Prostate gland (tissue), 2 donors: ENCODE measurements around the gene RAB40A. TPM values are rescaled to one million over a fixed set of nuclear protein-coding genes. Genes with fewer than 3 reads are reported as not detected.
"Not testable (repeated sequence)": the region's sequence is repeated elsewhere in the genome, so short reads cannot be mapped to it uniquely, and the experiment has no call there.

ENCODE experiments used
- DNase-seq: peaks from one replicate; pipeline ENCODE4 v3.0.0-alpha.2; 2019; ENCODE audit warnings: low spot score
- H3K27ac ChIP-seq, 2 donors: fragments of 200-600 bp; sonication (generic); 2 replicates each; pipeline ENCODE4 v1.5.1; 2017 to 2019
- H3K27me3 ChIP-seq: fragments of 200-600 bp; sonication (generic); replicated peaks from 2 replicates; pipeline ENCODE4 v1.5.1; 2019; ENCODE audit not compliant: insufficient read depth
- H3K36me3 ChIP-seq, 2 donors: fragments of 200-600 bp; sonication (generic); 1 replicate in 1 of 2; 2 replicates in 1 of 2; pipeline versions ENCODE4 v1.5.1 to v1.8.1; 2017 to 2019
- H3K4me1 ChIP-seq: fragments of 200-600 bp; sonication (generic); replicated peaks from 2 replicates; pipeline ENCODE4 v1.5.1; 2019
- H3K4me3 ChIP-seq, 2 donors: fragments of 200-600 bp; sonication (generic); 2 replicates each; pipeline ENCODE4 v1.5.1; 2017 to 2019
- H3K9me3 ChIP-seq: fragments of 200-600 bp; sonication (generic); 2 replicates; pipeline ENCODE4 v1.5.1; 2017
- POLR2A ChIP-seq: fragments of 450-650 bp; IDR thresholded peaks from one replicate; pipeline ENCODE4 v1.6.1; 2016; ENCODE audit warnings: antibody characterized with exemption, mild to moderate bottlenecking
- POLR2AphosphoS5 ChIP-seq: sonication (generic); formaldehyde crosslinking; IDR thresholded peaks from one replicate; pipeline ENCODE4 v1.6.1; 2017; ENCODE audit warnings: antibody characterized with exemption
- WGBS: methylation state at CpG from one replicate; pipeline ENCODE4 v1.1.5; 2018; 5-methylcytosine and 5-hydroxymethylcytosine counted together
- intact Hi-C: fragments of 100-400 bp; cut with DNase I; formaldehyde crosslinking; loops from one replicate; pipeline ENCODE4 v1.14.2; 2022
- total RNA-seq, 2 donors: library from RNA; depleted of rRNA; stranded (reverse); fragments of >200 nt; gene quantifications; one replicate each; pipeline ENCODE4 v1.1.0, GENCODE V29; 2016
- TF ChIP-seq, protein P1 (sequence below), 4 experiments: fragments of 200-600 bp in 2 of 4; fragments of 450-650 bp in 2 of 4; sonication (generic) in 2 of 4; IDR thresholded peaks; 1 replicate in 3 of 4; 2 replicates in 1 of 4; pipeline ENCODE4 v1.5.1; 2016 to 2019; ENCODE audit warnings: antibody characterized with exemption in 4 of 4, mild to moderate bottlenecking in 2 of 4, moderate library complexity in 2 of 4

Gene RAB40A
- total RNA-seq, 2 donors from 2014 or later = 1.5 to 24.7 TPM

DNA sequence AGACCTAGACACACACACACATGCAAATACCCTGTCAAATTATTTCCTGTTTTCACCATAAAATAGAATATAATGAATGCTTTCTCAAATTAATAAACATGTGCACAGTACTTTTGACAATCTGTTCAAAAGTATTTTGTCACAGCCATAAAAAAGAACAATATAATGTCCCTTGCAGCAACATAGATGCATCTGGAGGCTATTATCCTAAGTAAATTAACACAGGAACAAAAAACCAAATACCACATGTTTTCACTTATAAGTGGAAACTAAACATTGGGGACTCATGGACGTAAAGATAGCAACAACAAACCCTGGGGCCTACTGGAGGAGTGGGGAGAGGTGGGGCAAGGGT, 15.5 kb downstream of the RAB40A start:
- H3K4me1 ChIP-seq = no peaks in the 10 kb centered on the region
- TF ChIP-seq POLR2AphosphoS5 = no peak
- TF ChIP-seq, protein P1, sequence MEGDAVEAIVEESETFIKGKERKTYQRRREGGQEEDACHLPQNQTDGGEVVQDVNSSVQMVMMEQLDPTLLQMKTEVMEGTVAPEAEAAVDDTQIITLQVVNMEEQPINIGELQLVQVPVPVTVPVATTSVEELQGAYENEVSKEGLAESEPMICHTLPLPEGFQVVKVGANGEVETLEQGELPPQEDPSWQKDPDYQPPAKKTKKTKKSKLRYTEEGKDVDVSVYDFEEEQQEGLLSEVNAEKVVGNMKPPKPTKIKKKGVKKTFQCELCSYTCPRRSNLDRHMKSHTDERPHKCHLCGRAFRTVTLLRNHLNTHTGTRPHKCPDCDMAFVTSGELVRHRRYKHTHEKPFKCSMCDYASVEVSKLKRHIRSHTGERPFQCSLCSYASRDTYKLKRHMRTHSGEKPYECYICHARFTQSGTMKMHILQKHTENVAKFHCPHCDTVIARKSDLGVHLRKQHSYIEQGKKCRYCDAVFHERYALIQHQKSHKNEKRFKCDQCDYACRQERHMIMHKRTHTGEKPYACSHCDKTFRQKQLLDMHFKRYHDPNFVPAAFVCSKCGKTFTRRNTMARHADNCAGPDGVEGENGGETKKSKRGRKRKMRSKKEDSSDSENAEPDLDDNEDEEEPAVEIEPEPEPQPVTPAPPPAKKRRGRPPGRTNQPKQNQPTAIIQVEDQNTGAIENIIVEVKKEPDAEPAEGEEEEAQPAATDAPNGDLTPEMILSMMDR (IDR thresholded peaks at IDR 0.05) = no peak
- TF ChIP-seq POLR2A = no peak
- no peaks in the 10 kb centered on the region for H3K9me3 ChIP-seq
- no peaks in the 10 kb centered on the region for H3K27me3 ChIP-seq
- no peak overlapping the region for H3K27ac ChIP-seq
- no peak for DNase-seq
- intact Hi-C loops = no loop called here
- WGBS = 57% methylated on average over 1 of the region's 1 CpG
- H3K4me3 ChIP-seq = no peak overlapping the region
- H3K36me3 ChIP-seq = no peaks in the 10 kb centered on the region

DNA sequence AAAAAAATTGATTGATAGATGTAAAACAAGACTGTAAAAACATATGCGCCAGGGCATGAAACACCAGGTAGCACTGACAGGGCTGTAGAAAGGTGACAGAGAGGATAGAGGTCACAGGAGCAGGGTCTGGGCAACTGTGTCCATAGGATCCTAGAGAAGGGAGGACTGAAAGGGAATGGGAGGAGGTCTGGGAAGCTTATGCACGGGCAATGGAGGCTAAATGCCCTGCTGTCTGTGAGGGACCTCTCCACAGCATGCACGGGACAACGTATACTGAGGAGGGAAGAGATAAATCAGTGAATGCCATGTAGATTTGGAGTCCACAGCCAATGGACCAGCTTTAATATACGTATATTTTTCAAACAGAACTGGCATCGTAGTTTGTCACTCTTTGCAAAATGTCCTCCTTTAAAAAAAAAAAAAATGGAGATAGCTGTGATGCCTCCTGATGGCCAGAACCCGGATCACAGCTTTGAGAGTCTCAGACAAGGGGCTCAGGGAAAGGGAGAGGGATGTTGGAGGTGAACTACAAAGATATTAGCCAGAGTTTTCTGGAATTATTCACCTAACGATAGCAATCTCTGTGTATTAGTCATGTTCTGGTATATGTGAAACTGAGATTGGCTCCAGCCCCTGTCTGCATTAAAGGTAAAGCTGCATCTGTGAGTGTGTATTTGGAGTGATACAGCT, 16.0 kb downstream of the RAB40A start:
- Histone ChIP-seq H3K4me3 (no peak overlapping the region), H3K36me3 (no peaks in the 10 kb centered on the region), H3K27ac (peak overlapping the region in 1 of 2 donors; percentile 58), H3K4me1 (no peaks in the 10 kb centered on the region), H3K9me3 (no peaks in the 10 kb centered on the region), H3K27me3 (no peaks in the 10 kb centered on the region)
- no peak for DNase-seq
- intact Hi-C loops = no loop called here
- TF ChIP-seq POLR2A (no peak), POLR2AphosphoS5 (no peak)
- TF ChIP-seq, protein P1 (IDR thresholded peaks at IDR 0.05) = no peak
- 65% methylated on average over 8 of the region's 8 CpGs for WGBS

DNA sequence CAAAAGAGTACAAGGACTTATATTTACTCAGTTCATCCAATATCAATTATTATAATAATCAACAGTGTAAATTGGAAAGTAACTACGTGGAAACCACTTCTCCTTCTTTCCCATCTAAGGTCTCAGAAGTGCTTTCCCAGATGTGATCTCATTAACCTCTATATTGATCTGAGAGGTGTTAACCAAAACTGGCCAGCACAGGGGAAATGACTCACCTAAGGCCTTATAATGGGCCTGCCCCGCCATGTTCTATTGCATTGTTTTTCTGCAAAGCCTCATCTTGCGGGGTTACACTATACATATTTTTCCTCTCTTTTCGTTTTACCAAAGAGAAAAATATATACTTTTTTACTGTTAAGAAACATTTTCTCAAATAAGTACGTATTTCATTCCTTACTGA, 20.5 kb downstream of the RAB40A start:
- WGBS = 96% methylated on average over 5 of the region's 5 CpGs
- Histone ChIP-seq H3K4me1 (no peaks in the 10 kb centered on the region), H3K27ac (no peak overlapping the region), H3K36me3 (no peaks in the 10 kb centered on the region), H3K9me3 (no peaks in the 10 kb centered on the region), H3K4me3 (no peak overlapping the region), H3K27me3 (no peaks in the 10 kb centered on the region)
- intact Hi-C loops = no loop called here
- TF ChIP-seq POLR2A = no peak
- TF ChIP-seq, protein P1 (IDR thresholded peaks at IDR 0.05) = no peak
- TF ChIP-seq POLR2AphosphoS5 = no peak
- no peak for DNase-seq

DNA sequence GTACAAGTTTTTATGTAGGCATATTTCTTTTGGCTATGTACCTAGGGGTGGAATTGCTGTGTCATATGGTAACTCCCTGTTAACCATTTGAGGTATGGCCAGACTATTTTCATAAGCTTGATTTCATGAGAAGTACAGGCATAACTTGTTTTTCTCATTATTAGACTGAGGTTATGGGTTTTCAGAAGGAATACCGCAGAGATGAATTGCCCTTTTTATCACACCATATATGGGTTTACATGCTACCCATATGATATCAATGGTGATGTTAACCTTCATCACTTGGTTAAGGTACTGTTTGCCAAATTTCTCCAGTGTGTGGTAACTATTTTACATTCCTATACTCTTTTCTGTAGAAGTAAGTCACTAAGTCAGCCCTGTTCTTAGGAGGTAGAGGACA, 23.5 kb downstream of the RAB40A start:
- WGBS = 85% methylated on average over 1 of the region's 1 CpG
- DNase-seq = no peak
- Histone ChIP-seq H3K27me3 (no peaks in the 10 kb centered on the region), H3K4me1 (no peaks in the 10 kb centered on the region), H3K9me3 (no peaks in the 10 kb centered on the region), H3K36me3 (no peaks in the 10 kb centered on the region), H3K27ac (no peak overlapping the region), H3K4me3 (no peak overlapping the region)
- intact Hi-C loops = no loop called here
- TF ChIP-seq POLR2A = no peak
- TF ChIP-seq, protein P1 (IDR thresholded peaks at IDR 0.05) = no peak
- no peak for TF ChIP-seq POLR2AphosphoS5

DNA sequence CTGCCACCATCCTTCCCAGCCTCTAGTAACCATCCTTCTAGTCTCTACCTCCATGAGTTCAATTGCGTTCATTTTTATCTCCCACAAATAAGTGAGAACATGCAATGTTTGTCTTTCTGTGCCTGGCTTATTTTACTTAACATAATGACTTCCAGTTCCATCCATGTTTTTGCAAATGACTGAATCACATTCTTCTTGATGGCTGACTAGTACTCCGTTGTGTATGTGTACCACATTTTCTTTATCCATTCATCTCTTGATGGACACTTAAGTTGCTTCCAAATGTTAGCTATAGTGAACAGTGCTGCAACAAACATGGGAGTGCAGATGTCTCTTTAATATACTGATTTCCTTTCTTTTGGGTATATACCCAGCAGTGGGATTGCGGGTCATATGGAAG, 25.7 kb downstream of the RAB40A start:
- WGBS = 94% methylated on average over 3 of the region's 3 CpGs
- H3K4me3 ChIP-seq, DNase-seq, H3K27me3 ChIP-seq, H3K36me3 ChIP-seq, intact Hi-C loops, H3K9me3 ChIP-seq, H3K4me1 ChIP-seq, H3K27ac ChIP-seq: not testable (repeated sequence)
